Right lobe of liver (tissue), 6 donors: Measurements from ENCODE around the gene CRYGN. TPM values are rescaled to one million over a fixed set of nuclear protein-coding genes. Genes with fewer than 3 reads are reported as not detected.

Experiments used
- ATAC-seq, 4 donors: fragments of 200-7000 bp; cut with Tn5 transposase; one replicate each; pipeline ENCODE4 v1.9.1; 2020; ENCODE audit warnings: mild to moderate bottlenecking in 4 of 4, moderate library complexity in 4 of 4
- DNase-seq, 3 donors: peaks; one replicate each; pipeline ENCODE4 v3.0.0-alpha.2; 2020
- H3K27ac ChIP-seq, 3 donors: fragments of 200-600 bp; one replicate each; pipeline ENCODE4 v1.8.0; 2022
- H3K27me3 ChIP-seq, 2 donors: fragments of 200-600 bp; one replicate each; pipeline ENCODE4 v1.8.0; 2022
- H3K36me3 ChIP-seq, 4 donors: fragments of 200-600 bp; sonication (generic) in 1 of 4; one replicate each; pipeline versions ENCODE4 v1.5.1 to v1.8.0; 2017 to 2022; ENCODE audit warnings: control low read depth in 1 of 4
- H3K4me1 ChIP-seq, 4 donors: fragments of 200-600 bp; sonication (generic) in 1 of 4; one replicate each; pipeline versions ENCODE4 v1.5.1 to v1.8.0; 2017 to 2022; ENCODE audit warnings: control low read depth in 1 of 4
- H3K4me3 ChIP-seq, 3 donors: fragments of 200-600 bp; one replicate each; pipeline ENCODE4 v1.8.0; 2022
- H3K9me3 ChIP-seq, 4 donors: fragments of 200-600 bp; sonication (generic) in 1 of 4; one replicate each; pipeline versions ENCODE4 v1.5.1 to v1.8.0; 2017 to 2022; ENCODE audit warnings: control low read depth in 1 of 4
- POLR2A ChIP-seq: fragments of 450-650 bp; IDR thresholded peaks from one replicate; pipeline ENCODE4 v1.6.1; 2017; ENCODE audit warnings: antibody characterized with exemption, mild to moderate bottlenecking
- WGBS: methylation state at CpG from one replicate; pipeline ENCODE4 v1.1.6; 2018; ENCODE audit warnings: low coverage, low lambda C conversion rate; ENCODE audit not compliant: insufficient coverage; ENCODE audit errors: missing lambda C conversion rate; 5-methylcytosine and 5-hydroxymethylcytosine counted together
- intact Hi-C, 2 donors: fragments of 100-400 bp; cut with DNase I; formaldehyde crosslinking; loops; one replicate each; pipeline versions ENCODE4 v1.11.2 to v1.14.1; 2022
- total RNA-seq, 6 experiments: library from RNA; depleted of rRNA in 2 of 6; stranded (reverse); fragments of >200 nt in 2 of 6; fragmentation: NEBNext Ultra II Directional in 3 of 6; extraction: Animal tissue kit (Norgen Biotek cat#: 25700) in 3 of 6; gene quantifications; one replicate each; pipeline versions ENCODE4 v1.1.0 to v1.2.4, GENCODE V29; 2016 to 2023
- TF ChIP-seq, protein P1 (sequence below), 4 donors: fragments of 200-600 bp in 3 of 4; fragments of 450-650 bp in 1 of 4; IDR thresholded peaks; one replicate each; pipeline versions ENCODE4 v1.5.1 to v1.8.0; 2016 to 2022; ENCODE audit warnings: antibody characterized with exemption in 4 of 4, mild to moderate bottlenecking in 2 of 4
- donor health status: DM: no; HTN: yes; CAD: no.
- donor health status: DM: no; HTN: no; CAD: no.
- donor health status: DM: no; HTN: no; CAD: no.
- donor health status: DM: no; HTN: yes; CAD: no.
- donor health status: DM: no; HTN: yes; CAD: no.

CRYGN gene
- total RNA-seq, 6 experiments from 2014 or later, result not detected

DNA sequence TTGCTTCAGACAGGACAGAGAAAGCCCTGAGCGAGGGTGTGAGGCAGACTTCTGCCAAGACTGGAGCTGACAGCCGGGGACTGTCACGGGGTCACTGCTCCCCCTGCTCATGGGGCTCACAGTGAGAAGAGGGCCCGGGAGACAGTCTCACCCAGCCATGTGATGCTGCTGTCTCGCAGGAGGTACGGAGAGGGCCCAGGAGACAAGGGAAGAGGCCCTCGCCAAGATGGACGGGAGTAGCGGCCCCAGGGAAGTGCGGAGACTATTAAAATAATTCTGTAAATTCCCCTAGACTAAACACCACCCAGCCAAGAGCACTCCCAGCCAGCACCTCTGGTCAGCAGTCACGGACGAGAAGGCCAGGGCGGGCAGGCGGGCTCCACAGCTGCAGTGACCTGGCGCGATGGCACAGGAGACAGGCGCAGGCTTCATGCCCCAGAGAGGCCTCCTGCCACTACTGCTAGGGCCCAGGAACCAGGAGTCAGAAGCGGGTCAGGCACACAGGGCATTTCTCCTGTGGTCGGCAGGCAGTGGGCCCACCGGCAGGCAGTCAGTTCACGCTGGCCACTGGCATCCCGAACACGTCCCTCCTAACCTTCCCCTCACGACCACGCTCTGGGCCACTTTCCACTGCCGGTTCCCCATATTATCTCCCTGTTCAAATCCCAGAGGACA, 54.2 kb downstream of the CRYGN start:
- Histone ChIP-seq H3K4me1 (peaks cover 0 to 8% (median 0%) of the 10 kb centered on the region in 4 donors), H3K27me3 (peaks cover 0 to 11% of the 10 kb centered on the region in 2 donors), H3K9me3 (no peaks in the 10 kb centered on the region), H3K36me3 (no peaks in the 10 kb centered on the region), H3K27ac (no peak overlapping the region), H3K4me3 (no peak overlapping the region)
- WGBS, result 66% methylated on average over 4 of the region's 26 CpGs
- DNase-seq (peak in 1 of 3 donors; percentile 48), ATAC-seq (no peak)
- intact Hi-C loops, result no loop called here
- TF ChIP-seq POLR2A, result no peak
- TF ChIP-seq, protein P1, sequence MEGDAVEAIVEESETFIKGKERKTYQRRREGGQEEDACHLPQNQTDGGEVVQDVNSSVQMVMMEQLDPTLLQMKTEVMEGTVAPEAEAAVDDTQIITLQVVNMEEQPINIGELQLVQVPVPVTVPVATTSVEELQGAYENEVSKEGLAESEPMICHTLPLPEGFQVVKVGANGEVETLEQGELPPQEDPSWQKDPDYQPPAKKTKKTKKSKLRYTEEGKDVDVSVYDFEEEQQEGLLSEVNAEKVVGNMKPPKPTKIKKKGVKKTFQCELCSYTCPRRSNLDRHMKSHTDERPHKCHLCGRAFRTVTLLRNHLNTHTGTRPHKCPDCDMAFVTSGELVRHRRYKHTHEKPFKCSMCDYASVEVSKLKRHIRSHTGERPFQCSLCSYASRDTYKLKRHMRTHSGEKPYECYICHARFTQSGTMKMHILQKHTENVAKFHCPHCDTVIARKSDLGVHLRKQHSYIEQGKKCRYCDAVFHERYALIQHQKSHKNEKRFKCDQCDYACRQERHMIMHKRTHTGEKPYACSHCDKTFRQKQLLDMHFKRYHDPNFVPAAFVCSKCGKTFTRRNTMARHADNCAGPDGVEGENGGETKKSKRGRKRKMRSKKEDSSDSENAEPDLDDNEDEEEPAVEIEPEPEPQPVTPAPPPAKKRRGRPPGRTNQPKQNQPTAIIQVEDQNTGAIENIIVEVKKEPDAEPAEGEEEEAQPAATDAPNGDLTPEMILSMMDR (IDR thresholded peaks at IDR 0.05), result no peak

DNA sequence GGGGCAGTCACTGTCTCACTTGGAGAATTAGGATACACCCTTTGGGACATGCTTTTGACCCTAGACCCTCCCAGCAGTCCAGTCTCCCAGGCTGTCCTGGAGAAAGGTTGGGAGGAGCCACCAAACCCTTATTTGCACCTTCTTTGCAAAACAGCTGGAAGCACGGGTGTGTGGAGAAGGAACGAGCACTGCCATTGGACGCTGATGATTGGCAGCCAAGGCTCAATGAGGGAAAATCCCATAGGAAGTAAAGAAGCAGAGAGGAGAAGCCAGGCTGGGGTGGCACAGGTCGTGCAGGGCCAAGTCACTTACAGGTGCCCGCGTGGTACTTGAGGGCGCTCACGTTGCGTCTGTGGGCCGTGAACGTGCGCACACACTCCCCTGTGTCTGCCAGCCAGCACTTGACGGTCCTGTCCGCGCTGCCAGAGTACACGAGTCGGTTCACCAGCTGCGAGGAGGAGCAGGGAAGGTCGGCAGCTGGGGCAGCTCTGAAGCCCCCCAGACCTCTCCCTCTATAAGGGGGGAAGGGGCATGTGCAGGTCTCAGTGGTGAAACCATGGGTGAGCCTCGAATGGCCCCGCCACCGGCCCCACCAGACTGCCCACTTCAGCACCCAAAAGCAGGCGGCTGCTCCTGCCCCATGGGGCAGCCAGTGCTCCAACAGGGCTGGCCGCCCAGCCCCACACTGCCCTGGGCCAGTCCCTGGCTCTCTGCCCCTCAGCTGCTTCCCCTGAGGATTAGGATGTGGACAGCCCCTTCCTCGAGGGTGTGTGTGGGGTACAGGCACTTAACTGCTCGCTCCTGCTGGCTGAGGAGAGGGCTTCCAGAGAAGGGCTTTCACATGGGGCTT, 54.9 kb downstream of the CRYGN start:
- ATAC-seq (no peak), DNase-seq (peak in 1 of 3 donors; percentile 55)
- Histone ChIP-seq H3K27me3 (peaks cover 0 to 11% of the 10 kb centered on the region in 2 donors), H3K36me3 (no peaks in the 10 kb centered on the region), H3K4me3 (no peak overlapping the region), H3K27ac (no peak overlapping the region), H3K4me1 (peaks cover 0 to 8% (median 0%) of the 10 kb centered on the region in 4 donors), H3K9me3 (no peaks in the 10 kb centered on the region)
- intact Hi-C loops, result no loop called here
- WGBS, result 75% methylated on average over 3 of the region's 26 CpGs
- no peak for TF ChIP-seq POLR2A
- TF ChIP-seq, protein P1 (IDR thresholded peaks at IDR 0.05), result no peak

DNA sequence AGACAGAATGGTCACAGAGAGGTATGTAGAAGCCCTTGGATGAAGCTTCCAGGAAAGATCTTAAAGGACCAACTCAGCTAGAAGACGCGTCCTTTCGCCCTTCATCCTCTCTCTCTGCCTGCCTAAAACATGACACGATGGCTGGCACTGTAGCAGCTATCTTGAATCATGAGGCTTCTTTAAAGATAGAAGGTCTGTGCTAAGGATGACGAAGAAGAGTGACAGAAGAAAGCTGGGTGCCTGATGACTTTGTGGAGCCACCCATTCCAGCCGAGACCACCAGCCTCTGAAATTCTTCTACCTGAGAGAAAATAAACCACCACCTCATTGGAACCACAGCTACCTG, 55.6 kb downstream of the CRYGN start:
- H3K4me1 ChIP-seq, result peaks cover 0 to 8% (median 0%) of the 10 kb centered on the region in 4 donors
- peaks cover 0 to 11% of the 10 kb centered on the region in 2 donors for H3K27me3 ChIP-seq
- DNase-seq (no peak), ATAC-seq (no peak)
- no peaks in the 10 kb centered on the region for H3K36me3 ChIP-seq
- intact Hi-C loops, result no loop called here
- 37% methylated on average over 3 of the region's 6 CpGs for WGBS
- no peak for TF ChIP-seq POLR2A
- TF ChIP-seq, protein P1 (IDR thresholded peaks at IDR 0.05), result no peak
- H3K27ac ChIP-seq, result no peak overlapping the region
- H3K4me3 ChIP-seq, result no peak overlapping the region
- H3K9me3 ChIP-seq, result no peaks in the 10 kb centered on the region

DNA sequence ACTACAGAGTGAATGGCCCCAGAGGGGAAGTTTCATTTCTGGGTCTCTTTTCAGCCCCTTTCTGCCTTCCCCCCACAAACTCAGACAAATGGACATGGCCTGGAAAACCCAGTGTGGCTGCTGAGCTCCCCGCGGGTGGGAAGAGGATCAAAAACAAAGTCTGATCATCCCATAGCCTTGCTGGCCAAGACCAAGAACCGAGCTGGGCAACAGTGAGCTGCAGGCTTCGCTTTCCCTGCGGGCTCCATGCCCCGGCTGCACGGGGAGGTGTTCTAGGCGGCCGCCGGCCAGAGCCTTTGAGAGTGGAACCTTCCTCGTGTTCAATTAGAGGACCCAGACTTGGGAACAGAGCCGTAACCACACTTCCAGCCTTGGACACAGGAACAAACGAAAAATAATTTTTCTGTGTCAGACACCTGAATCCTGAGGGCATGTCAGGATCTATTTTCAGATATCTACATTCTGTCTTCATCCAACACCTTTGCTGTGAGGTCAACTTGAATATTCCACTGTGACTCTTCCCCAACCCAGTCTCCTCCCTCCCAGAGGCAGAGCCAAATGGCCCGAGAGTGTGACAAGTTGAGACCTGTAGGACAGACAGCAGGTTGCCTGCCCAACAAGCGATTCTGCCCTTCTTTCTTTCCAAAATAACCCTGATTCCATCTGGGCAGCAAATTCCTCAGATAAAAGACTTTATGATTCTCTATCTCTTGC, 56.1 kb downstream of the CRYGN start:
- peaks cover 0 to 11% of the 10 kb centered on the region in 2 donors for H3K27me3 ChIP-seq
- no peak overlapping the region for H3K4me3 ChIP-seq
- no peak for ATAC-seq
- DNase-seq, result peak in 1 of 3 donors; percentile 37
- H3K9me3 ChIP-seq, result no peaks in the 10 kb centered on the region
- TF ChIP-seq POLR2A, result no peak
- TF ChIP-seq, protein P1 (IDR thresholded peaks at IDR 0.05), result no peak
- intact Hi-C loops, result no loop called here
- 64% methylated on average over 4 of the region's 15 CpGs for WGBS
- H3K27ac ChIP-seq, result no peak overlapping the region
- peaks cover 0 to 8% (median 0%) of the 10 kb centered on the region in 4 donors for H3K4me1 ChIP-seq
- no peaks in the 10 kb centered on the region for H3K36me3 ChIP-seq
